Measurements from ENCODE around the gene UBE2O.

The UBE2O gene

DNA sequence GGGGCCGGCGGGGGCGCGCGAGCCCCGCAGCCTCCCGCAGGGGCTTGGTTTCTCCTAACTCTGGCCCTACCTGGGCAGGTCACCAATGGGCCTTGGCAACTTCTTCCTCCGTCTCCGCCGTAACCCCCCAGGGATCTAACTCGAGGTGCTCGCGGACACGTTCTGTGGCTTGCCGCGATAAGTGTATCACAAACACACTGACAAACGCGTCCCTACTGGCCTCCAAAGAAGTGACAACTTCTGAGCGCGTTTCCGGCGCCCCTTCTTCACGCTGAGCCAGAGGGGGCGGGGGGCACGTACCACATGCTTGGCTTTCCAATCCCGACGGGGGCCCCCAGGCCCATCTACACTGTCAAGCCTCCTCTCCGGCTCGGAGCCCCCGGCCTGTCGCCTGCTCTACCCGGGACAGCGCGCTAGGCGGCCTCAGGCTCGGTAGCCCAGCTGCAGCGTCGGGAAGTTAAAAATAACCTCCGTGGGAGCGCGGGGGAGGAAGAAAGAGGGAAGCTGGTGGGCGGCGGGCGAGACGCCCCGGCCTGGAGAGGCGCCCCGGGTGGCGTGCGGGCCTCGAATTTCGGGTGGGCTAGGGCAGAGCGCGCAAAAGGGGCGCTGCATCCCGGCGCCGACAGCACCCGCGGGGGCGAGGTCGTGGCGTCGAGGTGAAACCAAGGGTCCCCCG is 69.3 kb downstream of the UBE2O start (continued):
- TF ChIP-seq, protein P1, sequence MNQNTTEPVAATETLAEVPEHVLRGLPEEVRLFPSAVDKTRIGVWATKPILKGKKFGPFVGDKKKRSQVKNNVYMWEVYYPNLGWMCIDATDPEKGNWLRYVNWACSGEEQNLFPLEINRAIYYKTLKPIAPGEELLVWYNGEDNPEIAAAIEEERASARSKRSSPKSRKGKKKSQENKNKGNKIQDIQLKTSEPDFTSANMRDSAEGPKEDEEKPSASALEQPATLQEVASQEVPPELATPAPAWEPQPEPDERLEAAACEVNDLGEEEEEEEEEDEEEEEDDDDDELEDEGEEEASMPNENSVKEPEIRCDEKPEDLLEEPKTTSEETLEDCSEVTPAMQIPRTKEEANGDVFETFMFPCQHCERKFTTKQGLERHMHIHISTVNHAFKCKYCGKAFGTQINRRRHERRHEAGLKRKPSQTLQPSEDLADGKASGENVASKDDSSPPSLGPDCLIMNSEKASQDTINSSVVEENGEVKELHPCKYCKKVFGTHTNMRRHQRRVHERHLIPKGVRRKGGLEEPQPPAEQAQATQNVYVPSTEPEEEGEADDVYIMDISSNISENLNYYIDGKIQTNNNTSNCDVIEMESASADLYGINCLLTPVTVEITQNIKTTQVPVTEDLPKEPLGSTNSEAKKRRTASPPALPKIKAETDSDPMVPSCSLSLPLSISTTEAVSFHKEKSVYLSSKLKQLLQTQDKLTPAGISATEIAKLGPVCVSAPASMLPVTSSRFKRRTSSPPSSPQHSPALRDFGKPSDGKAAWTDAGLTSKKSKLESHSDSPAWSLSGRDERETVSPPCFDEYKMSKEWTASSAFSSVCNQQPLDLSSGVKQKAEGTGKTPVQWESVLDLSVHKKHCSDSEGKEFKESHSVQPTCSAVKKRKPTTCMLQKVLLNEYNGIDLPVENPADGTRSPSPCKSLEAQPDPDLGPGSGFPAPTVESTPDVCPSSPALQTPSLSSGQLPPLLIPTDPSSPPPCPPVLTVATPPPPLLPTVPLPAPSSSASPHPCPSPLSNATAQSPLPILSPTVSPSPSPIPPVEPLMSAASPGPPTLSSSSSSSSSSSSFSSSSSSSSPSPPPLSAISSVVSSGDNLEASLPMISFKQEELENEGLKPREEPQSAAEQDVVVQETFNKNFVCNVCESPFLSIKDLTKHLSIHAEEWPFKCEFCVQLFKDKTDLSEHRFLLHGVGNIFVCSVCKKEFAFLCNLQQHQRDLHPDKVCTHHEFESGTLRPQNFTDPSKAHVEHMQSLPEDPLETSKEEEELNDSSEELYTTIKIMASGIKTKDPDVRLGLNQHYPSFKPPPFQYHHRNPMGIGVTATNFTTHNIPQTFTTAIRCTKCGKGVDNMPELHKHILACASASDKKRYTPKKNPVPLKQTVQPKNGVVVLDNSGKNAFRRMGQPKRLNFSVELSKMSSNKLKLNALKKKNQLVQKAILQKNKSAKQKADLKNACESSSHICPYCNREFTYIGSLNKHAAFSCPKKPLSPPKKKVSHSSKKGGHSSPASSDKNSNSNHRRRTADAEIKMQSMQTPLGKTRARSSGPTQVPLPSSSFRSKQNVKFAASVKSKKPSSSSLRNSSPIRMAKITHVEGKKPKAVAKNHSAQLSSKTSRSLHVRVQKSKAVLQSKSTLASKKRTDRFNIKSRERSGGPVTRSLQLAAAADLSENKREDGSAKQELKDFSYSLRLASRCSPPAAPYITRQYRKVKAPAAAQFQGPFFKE (tag by site-specific recombination; IDR thresholded peaks at IDR 0.05; ENCODE audit: borderline replicate concordance) = no peak
- TF ChIP-seq TRIM28 (IDR thresholded peaks at IDR 0.05; ENCODE audit: borderline replicate concordance, low read length) = no peak
- no peak for TF ChIP-seq ZNF2 (tag by site-specific recombination; IDR thresholded peaks at IDR 0.05)
- TF ChIP-seq ZNF404 (tag by site-specific recombination; IDR thresholded peaks at IDR 0.05) = no peak
- TF ChIP-seq ZNF558 (tag by site-specific recombination; IDR thresholded peaks at IDR 0.05) = no peak
- no peak for TF ChIP-seq SALL2 (tag by site-specific recombination; IDR thresholded peaks at IDR 0.05; ENCODE audit: borderline replicate concordance)
- peak; percentile 66; the same call in 1 of the 2 replicates for TF ChIP-seq ZEB2 (tag by site-specific recombination; IDR thresholded peaks at IDR 0.05)
- no peak for TF ChIP-seq ZNF394 (tag by site-specific recombination; IDR thresholded peaks at IDR 0.05; ENCODE audit: borderline replicate concordance)
- TF ChIP-seq ZNF561 (tag by site-specific recombination; IDR thresholded peaks at IDR 0.05; ENCODE audit: borderline replicate concordance) = no peak
- TF ChIP-seq GLI4 (tag by site-specific recombination; IDR thresholded peaks at IDR 0.05) = no peak
- no peak for TF ChIP-seq SCRT1 (tag by site-specific recombination; IDR thresholded peaks at IDR 0.05; ENCODE audit: borderline replicate concordance)
- TF ChIP-seq, protein P2, sequence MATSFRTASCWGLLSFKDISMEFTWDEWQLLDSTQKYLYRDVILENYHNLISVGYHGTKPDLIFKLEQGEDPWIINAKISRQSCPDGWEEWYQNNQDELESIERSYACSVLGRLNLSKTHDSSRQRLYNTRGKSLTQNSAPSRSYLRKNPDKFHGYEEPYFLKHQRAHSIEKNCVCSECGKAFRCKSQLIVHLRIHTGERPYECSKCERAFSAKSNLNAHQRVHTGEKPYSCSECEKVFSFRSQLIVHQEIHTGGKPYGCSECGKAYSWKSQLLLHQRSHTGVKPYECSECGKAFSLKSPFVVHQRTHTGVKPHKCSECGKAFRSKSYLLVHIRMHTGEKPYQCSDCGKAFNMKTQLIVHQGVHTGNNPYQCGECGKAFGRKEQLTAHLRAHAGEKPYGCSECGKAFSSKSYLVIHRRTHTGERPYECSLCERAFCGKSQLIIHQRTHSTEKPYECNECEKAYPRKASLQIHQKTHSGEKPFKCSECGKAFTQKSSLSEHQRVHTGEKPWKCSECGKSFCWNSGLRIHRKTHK (tag by site-specific recombination; IDR thresholded peaks at IDR 0.05) = no peak
- TF ChIP-seq ZNF221 (tag by site-specific recombination; IDR thresholded peaks at IDR 0.05; ENCODE audit: borderline replicate concordance) = no peak
- no peak for TF ChIP-seq MEIS1 (CRISPR knock-in tag; IDR thresholded peaks at IDR 0.05; ENCODE audit: borderline replicate concordance)
- TF ChIP-seq KLF8 (tag by site-specific recombination; IDR thresholded peaks at IDR 0.05) = no peak; the same call in 1 of the 2 replicates
- peak; percentile 55 for TF ChIP-seq GLIS1 (tag by site-specific recombination; IDR thresholded peaks at IDR 0.05)
- no peak for TF ChIP-seq ZNF433 (tag by site-specific recombination; IDR thresholded peaks at IDR 0.05; ENCODE audit: low read depth)
- TF ChIP-seq KLF9 (tag by site-specific recombination; IDR thresholded peaks at IDR 0.05; ENCODE audit: low read depth) = no peak
- TF ChIP-seq, protein P3, sequence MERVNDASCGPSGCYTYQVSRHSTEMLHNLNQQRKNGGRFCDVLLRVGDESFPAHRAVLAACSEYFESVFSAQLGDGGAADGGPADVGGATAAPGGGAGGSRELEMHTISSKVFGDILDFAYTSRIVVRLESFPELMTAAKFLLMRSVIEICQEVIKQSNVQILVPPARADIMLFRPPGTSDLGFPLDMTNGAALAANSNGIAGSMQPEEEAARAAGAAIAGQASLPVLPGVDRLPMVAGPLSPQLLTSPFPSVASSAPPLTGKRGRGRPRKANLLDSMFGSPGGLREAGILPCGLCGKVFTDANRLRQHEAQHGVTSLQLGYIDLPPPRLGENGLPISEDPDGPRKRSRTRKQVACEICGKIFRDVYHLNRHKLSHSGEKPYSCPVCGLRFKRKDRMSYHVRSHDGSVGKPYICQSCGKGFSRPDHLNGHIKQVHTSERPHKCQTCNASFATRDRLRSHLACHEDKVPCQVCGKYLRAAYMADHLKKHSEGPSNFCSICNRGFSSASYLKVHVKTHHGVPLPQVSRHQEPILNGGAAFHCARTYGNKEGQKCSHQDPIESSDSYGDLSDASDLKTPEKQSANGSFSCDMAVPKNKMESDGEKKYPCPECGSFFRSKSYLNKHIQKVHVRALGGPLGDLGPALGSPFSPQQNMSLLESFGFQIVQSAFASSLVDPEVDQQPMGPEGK (tag by site-specific recombination; IDR thresholded peaks at IDR 0.05) = peak; percentile 89
- 0 out of 2 replicates have a peak, but pooled peaks have one; percentile 15 for TF ChIP-seq ZBTB48 (tag by site-specific recombination; IDR thresholded peaks at IDR 0.05)
- no peak for TF ChIP-seq ZNF571 (tag by site-specific recombination; IDR thresholded peaks at IDR 0.05)
- TF ChIP-seq ZNF335 (tag by site-specific recombination; conservative IDR thresholded peaks at IDR 0.05) = peak; percentile 71
- TF ChIP-seq, protein P4, sequence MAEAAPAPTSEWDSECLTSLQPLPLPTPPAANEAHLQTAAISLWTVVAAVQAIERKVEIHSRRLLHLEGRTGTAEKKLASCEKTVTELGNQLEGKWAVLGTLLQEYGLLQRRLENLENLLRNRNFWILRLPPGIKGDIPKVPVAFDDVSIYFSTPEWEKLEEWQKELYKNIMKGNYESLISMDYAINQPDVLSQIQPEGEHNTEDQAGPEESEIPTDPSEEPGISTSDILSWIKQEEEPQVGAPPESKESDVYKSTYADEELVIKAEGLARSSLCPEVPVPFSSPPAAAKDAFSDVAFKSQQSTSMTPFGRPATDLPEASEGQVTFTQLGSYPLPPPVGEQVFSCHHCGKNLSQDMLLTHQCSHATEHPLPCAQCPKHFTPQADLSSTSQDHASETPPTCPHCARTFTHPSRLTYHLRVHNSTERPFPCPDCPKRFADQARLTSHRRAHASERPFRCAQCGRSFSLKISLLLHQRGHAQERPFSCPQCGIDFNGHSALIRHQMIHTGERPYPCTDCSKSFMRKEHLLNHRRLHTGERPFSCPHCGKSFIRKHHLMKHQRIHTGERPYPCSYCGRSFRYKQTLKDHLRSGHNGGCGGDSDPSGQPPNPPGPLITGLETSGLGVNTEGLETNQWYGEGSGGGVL (tag by site-specific recombination; IDR thresholded peaks at IDR 0.05) = 0 out of 2 replicates have a peak, but pooled peaks have one; percentile 26
- no peak for TF ChIP-seq ZNF555 (tag by site-specific recombination; conservative IDR thresholded peaks at IDR 0.05)
- no peak for TF ChIP-seq ZNF837 (tag by site-specific recombination; IDR thresholded peaks at IDR 0.05)
- TF ChIP-seq ZNF423 (tag by site-specific recombination; IDR thresholded peaks at IDR 0.05) = 0 out of 2 replicates have a peak, but pooled peaks have one; percentile 10
- no peak for TF ChIP-seq BCL11B (tag by site-specific recombination; IDR thresholded peaks at IDR 0.05; ENCODE audit: low read depth)
- no peak for TF ChIP-seq ZNF544 (tag by site-specific recombination; IDR thresholded peaks at IDR 0.05)
- 0 out of 2 replicates have a peak, but pooled peaks have one; percentile 7 for TF ChIP-seq SP3 (tag by site-specific recombination; IDR thresholded peaks at IDR 0.05)
- TF ChIP-seq ZNF10 (tag by site-specific recombination; IDR thresholded peaks at IDR 0.05) = no peak
